Esophagus squamous epithelium (tissue), 4 donors: ENCODE results near the gene KCNJ3.

ENCODE experiments used
- POLR2A ChIP-seq, 4 donors: fragments of 450-650 bp; IDR thresholded peaks; one replicate each; pipeline ENCODE4 v1.6.1; 2017; ENCODE audit warnings: antibody characterized with exemption in 4 of 4, mild to moderate bottlenecking in 4 of 4, moderate library complexity in 3 of 4
- TF ChIP-seq, protein P1 (sequence below), 6 experiments: fragments of 450-650 bp in 4 of 6; fragments of 200-600 bp in 2 of 6; sonication (generic) in 2 of 6; IDR thresholded peaks; one replicate each; pipeline ENCODE4 v1.5.1; 2016 to 2019; ENCODE audit warnings: antibody characterized with exemption in 6 of 6, mild to moderate bottlenecking in 4 of 6, moderate library complexity in 4 of 6

DNA sequence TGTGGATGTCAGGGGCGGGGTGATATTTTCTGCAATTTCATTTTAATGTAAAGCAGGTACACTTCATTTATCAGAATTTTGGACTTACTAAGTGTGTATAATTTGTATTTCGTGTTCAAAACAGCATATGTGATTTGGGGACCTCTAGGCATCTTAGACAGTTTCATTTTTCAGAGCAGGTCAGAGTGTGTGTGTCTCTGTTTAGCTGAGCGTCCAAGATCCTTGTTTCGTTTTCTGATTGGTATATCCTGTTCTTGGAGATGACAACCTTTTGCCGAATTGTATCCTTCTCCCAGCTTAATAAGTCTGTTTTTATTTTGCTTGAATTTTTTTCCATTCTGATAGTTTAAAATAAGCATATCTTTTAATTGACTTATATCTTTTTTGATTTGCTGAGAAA lies 128.3 kb downstream of the KCNJ3 start:
- TF ChIP-seq, protein P1, sequence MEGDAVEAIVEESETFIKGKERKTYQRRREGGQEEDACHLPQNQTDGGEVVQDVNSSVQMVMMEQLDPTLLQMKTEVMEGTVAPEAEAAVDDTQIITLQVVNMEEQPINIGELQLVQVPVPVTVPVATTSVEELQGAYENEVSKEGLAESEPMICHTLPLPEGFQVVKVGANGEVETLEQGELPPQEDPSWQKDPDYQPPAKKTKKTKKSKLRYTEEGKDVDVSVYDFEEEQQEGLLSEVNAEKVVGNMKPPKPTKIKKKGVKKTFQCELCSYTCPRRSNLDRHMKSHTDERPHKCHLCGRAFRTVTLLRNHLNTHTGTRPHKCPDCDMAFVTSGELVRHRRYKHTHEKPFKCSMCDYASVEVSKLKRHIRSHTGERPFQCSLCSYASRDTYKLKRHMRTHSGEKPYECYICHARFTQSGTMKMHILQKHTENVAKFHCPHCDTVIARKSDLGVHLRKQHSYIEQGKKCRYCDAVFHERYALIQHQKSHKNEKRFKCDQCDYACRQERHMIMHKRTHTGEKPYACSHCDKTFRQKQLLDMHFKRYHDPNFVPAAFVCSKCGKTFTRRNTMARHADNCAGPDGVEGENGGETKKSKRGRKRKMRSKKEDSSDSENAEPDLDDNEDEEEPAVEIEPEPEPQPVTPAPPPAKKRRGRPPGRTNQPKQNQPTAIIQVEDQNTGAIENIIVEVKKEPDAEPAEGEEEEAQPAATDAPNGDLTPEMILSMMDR (IDR thresholded peaks at IDR 0.05), result no peak
- no peak for TF ChIP-seq POLR2A (IDR thresholded peaks at IDR 0.05)
